ENCODE data around the gene CST6. TPM values are rescaled to one million over a fixed set of nuclear protein-coding genes. Genes with fewer than 3 reads are reported as not detected.

Gene CST6
- total RNA-seq, 2 donors from 2014 or later = 0.36 to 6.5 TPM

GRCh38 chr11:65983589-65983987 is 28.2 kb upstream of the CST6 start:
- Histone ChIP-seq H3K36me3 (no peaks in the 10 kb centered on the region), H3K4me3 (no peak overlapping the region), H3K27ac (no peak overlapping the region), H3K27me3 (replicated peaks; ENCODE audit: insufficient read depth) (no peaks in the 10 kb centered on the region), H3K9me3 (no peaks in the 10 kb centered on the region), H3K4me1 (replicated peaks) (no peaks in the 10 kb centered on the region)
- 88% methylated on average over 5 of the region's 5 CpGs for WGBS
- TF ChIP-seq POLR2A (IDR thresholded peaks at IDR 0.05) (no peak), POLR2AphosphoS5 (IDR thresholded peaks at IDR 0.05) (no peak)
- TF ChIP-seq, protein P1, sequence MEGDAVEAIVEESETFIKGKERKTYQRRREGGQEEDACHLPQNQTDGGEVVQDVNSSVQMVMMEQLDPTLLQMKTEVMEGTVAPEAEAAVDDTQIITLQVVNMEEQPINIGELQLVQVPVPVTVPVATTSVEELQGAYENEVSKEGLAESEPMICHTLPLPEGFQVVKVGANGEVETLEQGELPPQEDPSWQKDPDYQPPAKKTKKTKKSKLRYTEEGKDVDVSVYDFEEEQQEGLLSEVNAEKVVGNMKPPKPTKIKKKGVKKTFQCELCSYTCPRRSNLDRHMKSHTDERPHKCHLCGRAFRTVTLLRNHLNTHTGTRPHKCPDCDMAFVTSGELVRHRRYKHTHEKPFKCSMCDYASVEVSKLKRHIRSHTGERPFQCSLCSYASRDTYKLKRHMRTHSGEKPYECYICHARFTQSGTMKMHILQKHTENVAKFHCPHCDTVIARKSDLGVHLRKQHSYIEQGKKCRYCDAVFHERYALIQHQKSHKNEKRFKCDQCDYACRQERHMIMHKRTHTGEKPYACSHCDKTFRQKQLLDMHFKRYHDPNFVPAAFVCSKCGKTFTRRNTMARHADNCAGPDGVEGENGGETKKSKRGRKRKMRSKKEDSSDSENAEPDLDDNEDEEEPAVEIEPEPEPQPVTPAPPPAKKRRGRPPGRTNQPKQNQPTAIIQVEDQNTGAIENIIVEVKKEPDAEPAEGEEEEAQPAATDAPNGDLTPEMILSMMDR (IDR thresholded peaks at IDR 0.05) = no peak
- intact Hi-C loops (cut with DNase I) = loop anchor here (10.0 kb wide), 1 partner anchor 279 kb away; no protein-coding TSS in a partner anchor
- DNase-seq (ENCODE audit: low spot score) = no peak

DNA sequence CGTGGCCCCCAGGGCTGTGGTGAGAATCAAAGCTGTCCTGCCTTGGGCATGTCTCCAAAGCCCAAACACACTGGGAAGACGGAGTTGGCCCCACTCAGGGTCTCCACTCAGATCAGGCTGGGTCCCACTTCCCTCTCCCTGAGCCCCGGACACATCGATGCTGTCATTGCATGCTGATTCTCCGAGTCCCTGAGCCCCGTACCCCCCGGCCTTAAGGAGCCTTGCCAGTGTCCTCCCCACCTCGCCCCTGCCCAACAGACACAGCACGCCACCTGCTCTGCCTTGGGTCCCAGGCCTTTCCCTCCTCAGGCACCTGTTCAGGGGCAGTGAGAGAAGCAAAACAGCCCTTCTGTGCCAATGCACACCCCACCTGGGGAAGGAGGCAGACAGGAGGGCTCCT is 24.5 kb upstream of the CST6 start:
- no peaks in the 10 kb centered on the region for H3K4me1 ChIP-seq (replicated peaks)
- WGBS = 70% methylated on average over 9 of the region's 9 CpGs
- no peaks in the 10 kb centered on the region for H3K27me3 ChIP-seq (replicated peaks; ENCODE audit: insufficient read depth)
- no peaks in the 10 kb centered on the region for H3K9me3 ChIP-seq
- intact Hi-C loops (cut with DNase I) = loop anchor here (10.0 kb wide), 1 partner anchor 283 kb away; no protein-coding TSS in a partner anchor
- TF ChIP-seq, protein P1 (IDR thresholded peaks at IDR 0.05) = no peak
- TF ChIP-seq POLR2AphosphoS5 (IDR thresholded peaks at IDR 0.05) (no peak), POLR2A (IDR thresholded peaks at IDR 0.05) (no peak)
- no peak overlapping the region for H3K4me3 ChIP-seq
- DNase-seq (ENCODE audit: low spot score) = no peak
- H3K36me3 ChIP-seq = no peaks in the 10 kb centered on the region
- no peak overlapping the region for H3K27ac ChIP-seq

DNA sequence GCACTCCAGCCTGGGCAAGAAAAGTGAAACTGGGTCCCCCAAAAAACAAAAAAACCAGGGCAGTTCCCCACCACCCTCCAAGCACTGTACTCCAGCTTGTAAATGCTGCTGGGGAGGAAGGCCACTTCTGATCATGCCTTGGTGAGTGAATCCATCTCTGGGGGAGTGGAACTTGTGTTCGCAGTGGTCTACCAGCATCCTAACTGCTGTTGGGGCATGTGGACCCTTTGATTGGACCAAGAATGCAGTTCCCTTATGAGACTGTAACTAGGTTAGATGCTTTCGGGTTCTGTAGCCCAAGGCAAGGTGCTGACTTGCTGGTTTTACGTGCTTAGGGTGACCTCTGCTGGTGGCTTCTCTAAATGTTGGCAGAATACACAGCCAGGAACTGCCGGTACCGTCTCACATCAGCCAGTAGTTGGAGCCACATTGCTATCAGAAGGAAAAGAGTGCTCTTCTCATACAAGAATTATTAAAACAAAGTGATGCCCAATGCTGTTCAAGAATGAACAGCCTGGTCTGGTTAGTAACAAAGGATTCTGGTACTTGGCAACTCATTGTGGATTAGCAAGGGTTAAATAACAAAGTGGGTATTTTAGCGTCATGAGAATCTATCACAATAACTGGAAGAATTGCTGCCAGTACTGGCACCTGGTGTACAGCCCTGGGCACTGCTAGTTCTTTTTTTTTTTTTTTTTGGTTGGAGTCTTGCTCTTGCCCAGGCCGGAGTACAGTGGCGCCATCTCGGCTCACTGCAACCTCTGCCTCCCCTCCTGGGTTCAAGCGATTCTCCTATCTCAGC is 22.8 kb upstream of the CST6 start:
- no peaks in the 10 kb centered on the region for H3K4me1 ChIP-seq (replicated peaks)
- intact Hi-C loops (cut with DNase I) = loop anchor here (2.0 to 10.0 kb wide), 2 partner anchors 104 to 284 kb away; no protein-coding TSS in a partner anchor
- no peaks in the 10 kb centered on the region for H3K27me3 ChIP-seq (replicated peaks; ENCODE audit: insufficient read depth)
- no peak for TF ChIP-seq POLR2A (IDR thresholded peaks at IDR 0.05)
- peak; percentile 90 for TF ChIP-seq POLR2AphosphoS5 (IDR thresholded peaks at IDR 0.05)
- TF ChIP-seq, protein P1 (IDR thresholded peaks at IDR 0.05) = peak; percentile 45 to 99 (median 93)
- DNase-seq (ENCODE audit: low spot score) = peak; percentile 93
- 18% methylated on average over 10 of the region's 10 CpGs for WGBS
- H3K9me3 ChIP-seq = no peaks in the 10 kb centered on the region
- no peak overlapping the region for H3K27ac ChIP-seq
- H3K4me3 ChIP-seq = no peak overlapping the region
- no peaks in the 10 kb centered on the region for H3K36me3 ChIP-seq

DNA sequence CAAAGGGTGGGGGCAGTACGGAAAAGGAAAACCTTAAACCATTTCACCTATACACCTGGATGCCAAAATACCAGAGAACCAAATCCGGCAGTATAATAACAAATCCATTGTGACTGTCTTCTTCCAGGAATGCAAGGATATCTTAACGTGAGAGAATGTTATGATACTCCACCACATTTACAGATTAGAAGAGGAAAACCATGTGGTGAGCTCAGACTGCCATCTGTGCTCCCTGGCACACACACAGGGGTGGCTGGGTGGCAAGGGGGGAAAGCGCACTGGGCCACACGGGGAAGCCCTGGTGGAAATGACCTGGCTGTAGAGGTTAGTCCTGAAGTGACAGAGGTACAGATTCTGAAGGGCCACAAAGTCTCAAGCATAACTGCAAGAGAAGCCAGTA is 19.8 kb upstream of the CST6 start:
- no peaks in the 10 kb centered on the region for H3K27me3 ChIP-seq (replicated peaks; ENCODE audit: insufficient read depth)
- H3K4me3 ChIP-seq = no peak overlapping the region
- no peaks in the 10 kb centered on the region for H3K9me3 ChIP-seq
- DNase-seq (ENCODE audit: low spot score) = no peak
- TF ChIP-seq POLR2A (IDR thresholded peaks at IDR 0.05) (no peak), POLR2AphosphoS5 (IDR thresholded peaks at IDR 0.05) (no peak)
- TF ChIP-seq, protein P1 (IDR thresholded peaks at IDR 0.05) = no peak
- 80% methylated on average over 5 of the region's 5 CpGs for WGBS
- intact Hi-C loops (cut with DNase I) = no loop called here
- H3K4me1 ChIP-seq (replicated peaks) = no peaks in the 10 kb centered on the region
- no peaks in the 10 kb centered on the region for H3K36me3 ChIP-seq
- no peak overlapping the region for H3K27ac ChIP-seq

GRCh38 chr11:65997286-65997685 is 14.5 kb upstream of the CST6 start:
- TF ChIP-seq, protein P1 (IDR thresholded peaks at IDR 0.05) = no peak
- TF ChIP-seq POLR2AphosphoS5 (IDR thresholded peaks at IDR 0.05) (no peak), POLR2A (IDR thresholded peaks at IDR 0.05) (no peak)
- Histone ChIP-seq H3K36me3 (peaks cover 6 to 19% of the 10 kb centered on the region in 2 donors), H3K27me3 (replicated peaks; ENCODE audit: insufficient read depth) (no peaks in the 10 kb centered on the region), H3K27ac (no peak overlapping the region), H3K4me3 (no peak overlapping the region), H3K4me1 (replicated peaks) (peaks cover 2% of the 10 kb centered on the region), H3K9me3 (no peaks in the 10 kb centered on the region)
- DNase-seq (ENCODE audit: low spot score) = no peak
- 80% methylated on average over 2 of the region's 2 CpGs for WGBS
- intact Hi-C loops (cut with DNase I) = no loop called here

Data from prostate gland (tissue), 2 donors.